NCI-H82 treated with DMSO at 0.1 percent for 48 hours (cell line): Measurements from ENCODE around the gene ACACB.

Experiments
- DNase-seq: peaks from one replicate; lab custom pipeline; 2025; ENCODE audit not compliant: unreplicated experiment; lab: John Stamatoyannopoulos, UW

The ACACB gene

DNA sequence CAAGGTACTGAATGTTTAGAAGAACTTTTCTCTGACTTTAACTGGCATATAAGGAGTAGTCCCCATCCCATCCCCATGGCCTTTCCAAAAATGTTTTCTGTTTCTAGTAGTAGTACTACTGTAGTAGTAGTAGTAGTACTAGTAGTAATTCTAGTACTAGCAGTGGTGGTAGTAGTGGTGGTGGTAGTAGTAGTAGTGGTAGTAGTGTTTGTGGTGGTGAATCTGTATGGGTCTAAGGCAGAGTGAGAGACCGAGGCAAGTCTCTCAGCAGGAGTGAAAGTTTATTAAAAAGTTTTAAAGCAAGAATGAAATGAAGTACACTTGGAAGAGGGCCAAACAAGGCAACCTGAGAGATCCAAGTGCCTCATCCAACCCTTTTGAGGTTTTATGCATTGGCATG lies 134.1 kb downstream of the ACACB start:
- no peak for DNase-seq

DNA sequence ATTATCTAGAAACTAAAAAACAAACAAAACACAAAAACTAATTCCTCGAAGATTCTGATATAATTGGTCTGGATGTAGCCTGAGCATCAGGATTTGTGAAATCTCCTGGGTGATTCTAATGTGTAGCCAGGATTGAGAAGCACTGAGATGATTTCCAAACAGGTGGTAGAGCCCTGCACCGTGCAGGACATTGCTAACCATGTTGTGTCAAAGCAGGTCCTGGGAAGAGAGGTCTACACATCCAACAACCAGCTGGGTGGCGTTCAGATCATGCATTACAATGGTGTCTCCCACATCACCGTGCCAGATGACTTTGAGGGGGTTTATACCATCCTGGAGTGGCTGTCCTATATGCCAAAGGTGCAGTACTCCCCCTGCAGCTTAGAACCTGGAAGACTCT lies 136.4 kb downstream of the ACACB start:
- no peak for DNase-seq

DNA sequence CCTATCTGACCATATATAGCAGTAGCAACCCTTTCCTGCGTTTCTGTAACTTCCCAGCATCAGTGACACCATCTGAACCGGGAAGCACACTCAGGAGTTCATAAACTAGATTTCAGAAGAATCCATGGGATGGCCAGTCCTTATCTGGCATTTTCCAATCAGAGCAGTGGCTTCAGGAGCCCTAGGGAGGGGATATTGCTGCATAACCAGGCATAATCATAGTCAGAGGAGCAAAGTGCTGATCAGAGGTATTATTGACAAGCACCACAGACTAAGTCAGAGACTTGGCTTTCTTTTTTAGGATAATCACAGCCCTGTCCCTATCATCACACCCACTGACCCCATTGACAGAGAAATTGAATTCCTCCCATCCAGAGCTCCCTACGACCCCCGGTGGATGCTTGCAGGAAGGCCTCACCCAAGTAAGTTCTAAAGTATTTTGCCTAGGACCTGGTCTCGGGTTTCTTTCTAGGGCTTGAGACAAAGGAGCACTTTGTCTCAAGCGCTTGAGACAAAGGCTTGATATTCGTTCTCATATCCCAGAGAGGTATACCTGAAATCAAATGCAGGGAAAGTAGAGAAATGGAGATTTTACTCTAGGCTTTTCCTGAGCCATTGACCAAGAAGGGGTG lies 137.6 kb downstream of the ACACB start:
- no peak for DNase-seq

DNA sequence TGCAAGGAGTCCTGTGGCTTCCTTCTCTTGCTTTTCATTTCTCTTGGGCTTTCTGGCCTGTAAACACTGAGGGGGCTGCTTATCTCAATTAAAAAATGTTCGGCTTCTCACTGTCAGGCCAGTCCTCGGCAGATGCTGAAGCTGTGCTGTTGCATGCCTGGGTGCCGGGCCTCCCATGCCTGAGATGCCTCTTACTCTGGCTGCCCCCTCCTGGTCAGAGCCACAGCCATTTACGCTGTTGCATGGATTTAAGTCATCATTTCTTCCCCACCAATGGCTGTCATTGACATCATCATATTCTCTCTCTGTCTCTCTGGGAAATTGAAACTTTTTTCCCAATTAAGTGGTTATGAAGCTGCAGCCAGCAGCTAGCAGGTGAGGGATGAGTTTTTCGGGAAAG lies 139.0 kb downstream of the ACACB start:
- DNase-seq = no peak

DNA sequence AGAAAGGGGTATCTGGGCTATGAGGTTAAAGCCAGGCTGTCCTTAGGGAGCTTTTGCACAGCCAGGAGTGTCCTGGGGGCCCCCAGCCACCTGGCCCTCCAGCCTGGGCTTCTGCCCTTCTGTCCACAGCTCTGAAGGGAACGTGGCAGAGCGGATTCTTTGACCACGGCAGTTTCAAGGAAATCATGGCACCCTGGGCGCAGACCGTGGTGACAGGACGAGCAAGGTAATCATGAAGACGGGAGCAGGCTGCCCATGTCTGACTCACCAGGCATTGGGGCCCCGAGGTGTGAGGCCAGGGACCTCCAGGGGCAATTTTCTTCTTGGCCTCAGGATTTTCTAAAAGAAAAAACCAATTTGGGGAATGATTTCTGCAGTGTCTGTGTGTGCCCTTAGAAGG lies 139.6 kb downstream of the ACACB start:
- DNase-seq = no peak

DNA sequence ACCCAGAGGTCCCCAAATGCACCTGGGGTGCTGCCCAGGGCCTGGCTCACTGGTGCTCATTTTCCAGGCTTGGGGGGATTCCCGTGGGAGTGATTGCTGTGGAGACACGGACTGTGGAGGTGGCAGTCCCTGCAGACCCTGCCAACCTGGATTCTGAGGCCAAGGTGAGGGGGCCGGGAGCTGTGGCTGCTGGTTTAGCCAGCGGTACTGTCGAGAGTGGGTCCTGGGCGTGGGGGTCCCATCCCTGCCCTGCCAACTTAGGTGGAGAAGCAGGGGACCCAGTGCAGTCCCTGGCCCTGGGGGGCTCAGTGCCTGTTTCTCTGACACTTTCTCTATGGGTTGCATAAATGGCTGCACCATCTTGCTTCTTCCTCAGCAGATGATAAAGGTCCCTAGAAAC lies 141.8 kb downstream of the ACACB start:
- DNase-seq = no peak

DNA sequence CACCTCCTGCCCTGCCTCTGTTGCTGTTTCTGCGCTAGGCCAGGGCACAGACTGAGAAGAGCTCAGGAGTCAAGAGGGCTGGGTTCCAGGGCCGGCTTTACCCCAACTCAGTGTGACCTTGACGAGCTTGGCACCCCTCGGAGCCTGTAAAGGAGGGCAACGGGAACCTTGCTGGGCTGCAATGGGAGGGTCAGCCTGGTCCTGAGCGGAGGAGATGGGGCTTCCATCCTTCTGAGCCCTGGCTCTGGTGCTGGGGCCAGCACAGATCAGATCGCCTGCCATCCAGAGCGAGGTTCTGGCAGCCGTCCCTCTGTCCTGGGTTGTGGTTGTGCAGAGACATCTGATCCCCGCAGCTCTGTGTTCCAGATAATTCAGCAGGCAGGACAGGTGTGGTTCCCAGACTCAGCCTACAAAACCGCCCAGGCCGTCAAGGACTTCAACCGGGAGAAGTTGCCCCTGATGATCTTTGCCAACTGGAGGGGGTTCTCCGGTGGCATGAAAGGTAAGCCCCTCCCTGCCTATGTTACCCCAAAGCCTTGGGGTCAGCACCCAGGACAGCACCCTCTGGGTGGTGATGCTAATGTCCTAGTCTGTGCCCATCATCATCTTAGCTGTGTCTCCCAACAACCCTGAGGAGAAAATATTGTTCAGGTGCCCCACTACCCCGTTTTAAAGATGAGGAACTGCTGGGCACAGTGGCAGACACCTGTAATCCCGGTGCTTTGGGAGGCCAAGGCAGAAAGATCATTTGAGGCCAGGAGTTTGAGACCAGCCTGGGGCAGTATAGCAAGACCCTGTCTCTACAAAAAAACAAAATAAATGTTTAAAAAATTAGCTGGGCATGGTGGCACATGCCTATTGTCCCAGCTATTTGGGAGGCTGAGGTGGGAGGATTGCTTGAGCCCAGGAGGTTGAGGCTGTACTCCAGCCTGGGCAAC lies 142.5 kb downstream of the ACACB start:
- DNase-seq = no peak

DNA sequence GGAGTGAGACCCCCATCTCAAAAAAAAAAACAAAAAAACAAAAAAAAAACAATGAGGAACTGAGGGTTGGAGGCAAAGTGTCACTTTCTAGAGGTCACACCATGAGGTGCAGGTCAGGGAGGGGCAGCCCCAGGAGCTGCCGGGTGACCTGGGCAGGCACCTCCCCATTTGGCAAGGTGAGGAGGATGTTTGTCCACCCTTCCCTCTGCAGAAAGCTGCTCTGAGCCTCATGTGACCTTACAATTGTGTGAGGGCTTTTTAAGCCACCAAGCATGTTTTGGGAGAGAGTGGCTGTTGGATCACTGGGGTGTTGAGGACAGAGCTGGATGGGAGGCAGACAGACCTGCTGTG lies 143.1 kb downstream of the ACACB start:
- DNase-seq = no peak

DNA sequence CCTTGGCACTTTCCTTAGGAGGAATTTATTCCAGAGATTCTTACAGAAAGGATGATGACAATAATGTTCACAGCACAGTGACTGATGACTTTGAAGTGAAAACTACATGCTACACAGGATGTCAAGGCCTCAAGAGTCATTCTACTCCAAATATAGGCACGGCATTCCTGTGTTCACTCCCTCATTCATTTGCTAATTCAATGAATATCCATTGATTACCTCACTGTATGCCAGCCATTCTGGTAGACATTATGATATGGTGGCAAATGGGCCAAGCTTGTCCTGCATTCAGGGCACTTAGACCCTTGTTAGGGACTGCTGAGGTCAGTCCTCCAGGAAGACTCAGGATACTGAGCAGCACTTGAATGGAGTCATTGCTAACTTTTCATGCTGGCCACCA lies 144.7 kb downstream of the ACACB start:
- no peak for DNase-seq

DNA sequence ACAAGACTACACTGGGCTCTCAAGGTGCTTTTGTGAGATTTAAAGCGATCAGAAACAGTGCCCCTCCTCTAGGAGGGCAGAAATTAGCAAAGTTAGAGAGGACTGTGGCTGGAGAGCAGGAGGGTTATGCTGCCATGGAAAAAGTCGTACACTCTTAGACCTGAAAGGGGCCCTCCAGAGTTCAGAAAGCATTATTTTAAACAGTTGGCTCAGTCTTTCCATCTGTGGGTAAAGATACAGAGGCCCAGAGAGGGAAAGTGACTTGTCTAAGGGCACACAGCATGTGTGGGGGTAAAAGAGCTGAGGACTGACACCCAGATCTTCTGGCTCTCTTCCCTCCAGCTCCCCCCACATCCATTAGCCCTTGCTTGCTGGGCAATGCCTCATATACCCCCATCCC lies 145.6 kb downstream of the ACACB start:
- no peak for DNase-seq

DNA sequence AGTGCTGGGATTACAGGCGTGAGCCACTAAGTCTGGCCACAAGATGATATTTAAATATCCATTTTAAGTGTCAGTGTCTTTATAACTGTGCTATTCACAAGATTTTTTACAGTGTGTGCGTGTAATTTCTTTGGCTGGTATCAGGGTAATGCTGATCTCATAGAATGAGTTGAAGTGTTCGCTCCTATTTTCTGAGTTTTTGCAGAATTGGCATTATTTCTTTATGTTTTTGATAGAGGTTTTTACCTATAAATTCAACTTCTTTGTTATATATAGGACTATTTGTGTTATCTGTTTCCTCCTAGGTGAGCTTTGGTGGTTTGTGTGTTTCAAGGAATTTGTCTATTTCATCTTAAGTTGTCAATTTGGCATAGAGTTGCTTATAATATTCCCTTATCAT lies 147.1 kb downstream of the ACACB start:
- no peak for DNase-seq

DNA sequence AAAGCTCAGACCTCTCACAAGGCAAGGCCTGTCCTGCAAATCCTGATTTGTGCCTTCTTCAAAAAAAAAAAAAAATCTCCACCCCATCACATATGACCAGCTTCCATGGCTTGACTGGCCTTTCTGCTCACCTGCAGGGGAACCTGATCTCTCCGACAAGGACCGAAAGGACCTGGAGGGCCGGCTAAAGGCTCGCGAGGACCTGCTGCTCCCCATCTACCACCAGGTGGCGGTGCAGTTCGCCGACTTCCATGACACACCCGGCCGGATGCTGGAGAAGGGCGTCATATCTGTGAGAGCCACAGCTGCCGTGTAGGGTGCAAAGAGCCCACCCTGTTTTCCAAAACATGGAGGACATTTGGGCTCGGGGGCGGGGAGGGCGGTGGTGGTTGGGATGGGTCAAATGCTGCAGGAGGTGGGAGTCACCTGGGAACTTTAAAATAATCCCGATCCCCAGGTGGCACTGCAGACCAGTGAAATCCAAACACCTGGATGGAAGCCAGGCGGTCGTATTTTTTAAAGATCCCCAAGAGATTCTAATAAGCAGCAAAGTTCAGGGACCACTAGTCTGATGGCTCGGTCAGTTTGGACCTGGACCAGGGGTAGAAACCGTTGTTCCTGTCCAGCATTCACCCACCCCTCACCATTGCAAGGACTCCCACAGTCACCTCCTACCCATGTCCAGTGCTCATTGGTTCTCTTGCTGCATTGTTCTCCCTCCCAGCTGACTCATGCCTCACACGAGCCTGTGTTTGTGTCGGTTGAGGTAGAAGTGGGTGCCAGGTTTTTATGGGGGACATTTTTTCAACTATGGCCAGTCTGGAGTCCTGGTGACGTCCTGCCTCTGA lies 147.9 kb downstream of the ACACB start:
- peak; percentile 10 for DNase-seq

DNA sequence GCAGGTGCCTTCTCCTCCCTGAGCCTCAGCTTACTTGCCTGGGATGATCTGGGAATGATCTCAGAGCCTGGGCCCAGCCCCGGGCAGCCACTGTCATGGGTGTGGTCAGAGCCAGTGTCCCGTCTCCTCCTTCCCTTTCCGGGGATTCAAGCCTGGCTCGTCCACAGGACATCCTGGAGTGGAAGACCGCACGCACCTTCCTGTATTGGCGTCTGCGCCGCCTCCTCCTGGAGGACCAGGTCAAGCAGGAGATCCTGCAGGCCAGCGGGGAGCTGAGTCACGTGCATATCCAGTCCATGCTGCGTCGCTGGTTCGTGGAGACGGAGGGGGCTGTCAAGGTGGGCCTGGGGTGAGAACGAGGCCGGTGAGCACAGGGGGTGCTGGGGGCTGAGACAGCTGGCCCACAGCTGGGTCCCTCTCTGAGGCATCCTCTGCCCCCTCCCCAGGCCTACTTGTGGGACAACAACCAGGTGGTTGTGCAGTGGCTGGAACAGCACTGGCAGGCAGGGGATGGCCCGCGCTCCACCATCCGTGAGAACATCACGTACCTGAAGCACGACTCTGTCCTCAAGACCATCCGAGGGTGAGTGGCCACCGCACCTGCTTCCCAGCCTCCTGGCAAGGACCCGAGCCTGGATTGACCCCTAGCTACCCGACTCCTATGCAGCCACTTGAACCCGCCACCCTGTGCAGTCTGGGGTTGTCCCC lies 148.7 kb downstream of the ACACB start:
- DNase-seq = no peak

DNA sequence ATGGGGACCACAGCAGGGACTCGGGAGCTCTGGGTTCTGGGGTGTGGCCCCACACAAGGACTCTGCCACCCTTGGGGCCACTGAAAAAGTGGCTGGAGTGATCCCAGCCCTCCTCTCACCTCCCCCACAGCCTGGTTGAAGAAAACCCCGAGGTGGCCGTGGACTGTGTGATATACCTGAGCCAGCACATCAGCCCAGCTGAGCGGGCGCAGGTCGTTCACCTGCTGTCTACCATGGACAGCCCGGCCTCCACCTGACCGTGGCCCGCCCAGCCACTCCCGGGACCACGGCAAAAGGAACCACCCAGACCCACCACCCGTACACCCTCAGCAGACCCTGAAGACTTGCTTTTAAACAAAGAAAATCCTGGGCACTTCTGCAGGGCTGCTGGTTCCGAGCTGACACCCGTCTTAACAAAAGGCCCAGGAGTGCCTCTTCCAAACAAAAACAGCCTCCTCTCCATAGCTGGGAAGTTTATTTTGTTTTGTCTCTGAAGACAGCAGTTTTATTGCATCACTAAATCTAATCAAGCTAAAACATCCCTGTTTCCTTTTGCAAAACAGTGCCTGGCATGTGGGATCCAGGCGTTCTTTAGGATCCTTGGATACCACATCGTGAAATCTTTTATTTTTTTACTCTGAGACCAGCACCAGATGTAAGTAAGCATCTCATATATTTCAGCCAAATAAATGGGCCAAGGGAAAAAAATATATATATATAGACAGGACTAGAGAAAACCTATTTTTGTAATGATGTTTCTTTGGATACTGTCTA lies 149.9 kb downstream of the ACACB start:
- no peak for DNase-seq

DNA sequence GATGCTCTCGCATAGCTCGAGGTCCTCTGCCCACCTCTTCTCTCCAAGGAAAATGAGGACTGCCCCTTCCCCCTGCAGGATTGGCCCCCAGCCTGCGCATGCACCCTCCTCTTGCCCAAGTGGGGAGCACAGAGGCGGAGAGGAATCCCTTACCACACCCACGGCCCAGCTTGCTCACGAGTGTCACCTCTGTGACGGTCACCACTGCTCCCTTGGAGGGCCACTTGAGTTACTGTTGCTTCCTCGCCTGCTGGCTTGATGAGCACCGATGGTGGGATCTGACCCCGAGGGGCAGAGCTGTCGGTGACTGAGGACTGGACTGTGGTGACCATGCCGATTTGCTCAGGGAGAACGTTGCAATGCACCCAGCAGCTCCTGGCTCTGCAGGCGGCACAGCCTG lies 151.0 kb downstream of the ACACB start:
- DNase-seq = no peak

DNA sequence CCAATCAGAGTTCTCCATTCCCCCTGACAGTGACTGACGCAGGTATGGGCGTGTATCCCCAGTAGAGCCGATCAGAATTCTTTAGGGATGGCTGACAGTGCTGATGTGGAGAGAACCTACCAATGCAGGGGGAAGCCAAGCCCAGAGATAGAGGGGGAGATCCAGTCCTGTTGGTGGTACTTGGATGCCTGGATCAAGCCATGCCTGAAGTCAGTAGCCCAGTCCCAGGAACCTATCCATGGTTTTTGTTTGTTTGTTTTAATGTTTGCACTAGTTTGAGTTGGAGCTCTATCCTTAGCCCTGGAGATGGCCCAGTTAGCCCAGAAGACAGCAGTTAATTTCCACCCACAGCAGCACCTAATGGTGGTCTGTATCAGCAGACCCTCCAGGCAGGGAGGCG lies 152.5 kb downstream of the ACACB start:
- DNase-seq = no peak

DNA sequence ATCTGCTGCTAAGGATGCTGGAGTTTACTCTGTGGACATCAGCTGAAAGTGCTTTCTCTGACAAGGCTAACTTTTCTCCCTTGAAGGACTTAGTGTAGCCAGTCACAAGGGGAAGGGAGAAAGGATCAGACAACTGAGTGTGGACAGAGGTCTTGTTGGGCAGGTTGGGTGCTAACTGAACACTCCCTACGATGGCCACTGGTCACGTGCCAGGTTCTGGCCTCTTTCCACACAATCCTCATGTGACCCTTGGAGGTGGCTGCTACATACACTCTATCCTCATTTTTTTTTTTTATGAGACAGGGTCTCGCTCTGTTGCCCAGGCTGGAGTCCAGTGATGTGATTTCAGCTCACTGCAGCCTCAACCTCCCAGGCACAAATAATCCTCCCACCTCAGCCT lies 153.0 kb downstream of the ACACB start:
- no peak for DNase-seq

DNA sequence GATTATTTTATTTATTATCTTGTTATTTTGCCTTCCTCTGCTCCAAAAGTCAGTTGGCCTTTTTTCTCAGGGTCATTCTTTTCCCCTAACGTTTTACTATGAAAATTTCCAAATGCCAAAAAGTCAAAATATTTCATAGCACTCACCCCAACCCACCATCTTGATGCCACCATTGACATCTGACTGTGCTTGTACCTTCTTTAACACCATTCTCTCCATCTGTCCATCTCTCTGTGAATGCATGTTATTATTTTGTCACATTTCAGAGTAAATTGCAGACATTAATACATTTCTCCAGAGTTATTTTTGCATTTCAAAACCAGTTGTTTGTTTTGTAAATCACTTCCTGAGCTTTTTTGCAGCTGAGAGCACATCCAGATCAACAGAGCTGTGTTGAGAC lies 154.1 kb downstream of the ACACB start:
- DNase-seq = no peak

DNA sequence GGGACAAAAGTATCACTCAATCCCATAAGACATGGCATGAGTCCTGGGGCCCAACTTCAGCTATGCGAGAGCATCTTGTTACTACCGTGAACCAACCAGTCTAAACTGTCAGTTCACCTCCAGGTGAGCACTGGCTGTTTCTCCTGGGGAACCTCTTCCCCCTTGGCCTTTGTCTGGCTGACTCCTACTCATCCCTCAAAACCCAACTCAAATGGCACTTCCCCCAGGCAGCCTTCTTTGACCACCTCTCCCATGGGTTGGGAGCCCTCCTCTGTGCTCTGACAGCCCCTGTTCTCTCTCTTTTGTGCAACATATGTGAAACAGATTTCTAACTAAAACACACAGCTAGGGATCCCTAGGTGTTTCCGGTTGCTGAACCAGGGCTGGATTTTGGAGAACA lies 155.0 kb downstream of the ACACB start:
- no peak for DNase-seq

DNA sequence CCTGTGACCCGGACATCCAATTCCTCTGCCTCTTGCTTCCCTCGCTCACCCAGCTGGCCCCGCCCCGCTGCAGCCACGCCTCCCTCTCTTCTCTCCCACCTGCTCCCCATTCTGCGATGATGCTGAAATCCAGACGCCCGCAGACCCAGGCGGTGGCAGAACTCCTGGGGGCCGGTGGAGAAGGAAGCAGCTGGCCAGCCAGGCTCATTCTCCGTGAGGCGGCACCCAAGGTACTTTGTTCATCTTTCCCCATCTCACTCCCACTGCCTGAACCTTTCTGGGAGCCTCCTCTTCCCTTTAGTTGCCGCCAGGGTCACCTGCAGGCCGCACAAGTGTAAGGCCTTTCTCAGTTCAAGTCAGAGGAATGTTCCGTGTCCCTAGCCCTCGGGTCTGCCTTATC lies 157.0 kb downstream of the ACACB start:
- DNase-seq = no peak
